Activated T-helper 2 cell treated with anti-CD3 and anti-CD28 coated beads, Interferon-gamma antibody, Interleukin-2, Interleukin-4, amounts not matched to agents 10 μg/mL and 5 μg/mL and 100 μg/mL, durations not matched to agents 14 hours and 24 hours and 36 hours (primary cell): Measurements from ENCODE around the gene KRTAP10-11. TPM values are rescaled to one million over a fixed set of nuclear protein-coding genes. Genes with fewer than 3 reads are reported as not detected.
"Not testable (repeated sequence)": the region's sequence is repeated elsewhere in the genome, so short reads cannot be mapped to it uniquely, and the experiment has no call there.

Source experiments
- DNase-seq: peaks from one replicate; pipeline ENCODE4 v3.0.0; 2021; ENCODE audit warnings: low spot score
- H3K27ac Mint-ChIP-seq: one replicate; pipeline ENCODE4 v1.8.0; 2021; ENCODE audit warnings: mixed read lengths
- H3K27me3 Mint-ChIP-seq: one replicate; pipeline ENCODE4 v1.8.0; 2021; ENCODE audit warnings: low read depth, mixed read lengths
- H3K36me3 Mint-ChIP-seq: one replicate; pipeline ENCODE4 v1.8.0; 2021; ENCODE audit warnings: low read depth, mixed read lengths
- H3K4me1 Mint-ChIP-seq: one replicate; pipeline ENCODE4 v1.8.0; 2021; ENCODE audit warnings: low read depth, mixed read lengths
- H3K4me3 Mint-ChIP-seq: one replicate; pipeline ENCODE4 v1.8.0; 2021; ENCODE audit warnings: low read depth, mild to moderate bottlenecking, moderate library complexity, mixed read lengths
- H3K9me3 Mint-ChIP-seq: one replicate; pipeline ENCODE4 v1.8.0; 2021; ENCODE audit warnings: mixed read lengths
- intact Hi-C: fragments of 100-400 bp; cut with micrococcal nuclease; formaldehyde crosslinking; loops from one replicate; pipeline ENCODE4 v1.15.1; 2023
- total RNA-seq: library from RNA; stranded (reverse); gene quantifications from 2 replicates; pipeline ENCODE4 v1.2.3, GENCODE V29; 2022

Gene KRTAP10-11
- total RNA-seq, 1 donor from 2014 or later, result not detected

GRCh38 chr21:44667612-44668011 lies 21.4 kb downstream of the KRTAP10-11 start:
- H3K4me1 Mint-ChIP-seq, result no peaks in the 10 kb centered on the region
- intact Hi-C loops, result no loop called here
- peaks cover 28% of the 10 kb centered on the region for H3K9me3 Mint-ChIP-seq
- no peak for DNase-seq
- H3K27me3 Mint-ChIP-seq, result peaks cover 16% of the 10 kb centered on the region
- H3K4me3 Mint-ChIP-seq, result no peak overlapping the region
- no peaks in the 10 kb centered on the region for H3K36me3 Mint-ChIP-seq
- no peak overlapping the region for H3K27ac Mint-ChIP-seq

- H3K9me3 Mint-ChIP-seq, result peaks cover 45% of the 10 kb centered on the region
- H3K36me3 Mint-ChIP-seq, result no peaks in the 10 kb centered on the region
- H3K4me3 Mint-ChIP-seq, result no peak overlapping the region
- DNase-seq, result no peak
- H3K4me1 Mint-ChIP-seq, result no peaks in the 10 kb centered on the region
- H3K27me3 Mint-ChIP-seq, result peaks cover 4% of the 10 kb centered on the region
- H3K27ac Mint-ChIP-seq, result no peak overlapping the region
- intact Hi-C loops, result no loop called here
Observed at GRCh38 chr21:44670642-44671432, 24.6 kb downstream of the KRTAP10-11 start.

DNA sequence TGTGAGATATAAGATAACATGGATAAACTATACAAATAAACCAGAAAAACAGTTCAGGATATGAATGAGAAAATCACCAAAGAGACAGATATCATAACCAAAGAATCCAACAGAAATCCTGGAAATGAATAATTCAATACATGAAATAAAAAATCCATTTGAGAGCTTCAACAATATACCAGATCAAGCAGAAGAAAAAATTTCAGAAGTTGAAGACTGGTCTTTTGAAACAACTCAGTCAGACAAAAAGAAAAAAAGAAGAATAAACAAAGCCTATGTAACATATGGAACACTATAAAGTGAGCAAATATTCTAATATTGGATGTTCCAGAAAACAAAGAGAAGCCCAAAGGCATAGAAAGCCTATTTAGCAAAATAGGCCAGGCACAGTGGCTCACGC lies 25.7 kb downstream of the KRTAP10-11 start:
- no peak overlapping the region for H3K27ac Mint-ChIP-seq
- peaks cover 4% of the 10 kb centered on the region for H3K27me3 Mint-ChIP-seq
- DNase-seq, result no peak
- no peaks in the 10 kb centered on the region for H3K36me3 Mint-ChIP-seq
- intact Hi-C loops, result no loop called here
- H3K9me3 Mint-ChIP-seq, result peaks cover 45% of the 10 kb centered on the region
- H3K4me3 Mint-ChIP-seq, result no peak overlapping the region
- no peaks in the 10 kb centered on the region for H3K4me1 Mint-ChIP-seq

DNA sequence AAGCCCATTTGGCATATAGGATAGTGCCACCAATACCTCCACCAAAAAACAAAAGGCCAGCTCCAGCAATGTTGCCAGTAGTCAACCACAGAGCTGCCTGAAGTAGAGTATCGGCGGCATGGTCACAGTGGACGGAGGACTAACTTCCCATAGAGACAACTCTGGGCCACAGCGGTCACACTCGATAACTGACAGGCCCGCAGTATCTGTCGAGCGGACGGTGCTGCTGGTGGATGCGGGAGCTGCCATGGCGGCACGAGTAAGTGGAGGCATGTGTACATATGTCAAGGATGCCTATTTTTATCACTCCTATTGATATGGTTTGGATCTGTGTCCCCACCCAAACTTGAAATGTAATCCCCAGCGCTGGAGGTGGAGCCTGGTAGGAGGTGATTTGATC lies 31.7 kb downstream of the KRTAP10-11 start:
- H3K4me1 Mint-ChIP-seq, result no peaks in the 10 kb centered on the region
- peaks cover 10% of the 10 kb centered on the region for H3K27me3 Mint-ChIP-seq
- DNase-seq, result no peak
- no peaks in the 10 kb centered on the region for H3K36me3 Mint-ChIP-seq
- peaks cover 13% of the 10 kb centered on the region for H3K9me3 Mint-ChIP-seq
- H3K27ac Mint-ChIP-seq, result no peak overlapping the region
- intact Hi-C loops, result no loop called here
- H3K4me3 Mint-ChIP-seq, result no peak overlapping the region

DNA sequence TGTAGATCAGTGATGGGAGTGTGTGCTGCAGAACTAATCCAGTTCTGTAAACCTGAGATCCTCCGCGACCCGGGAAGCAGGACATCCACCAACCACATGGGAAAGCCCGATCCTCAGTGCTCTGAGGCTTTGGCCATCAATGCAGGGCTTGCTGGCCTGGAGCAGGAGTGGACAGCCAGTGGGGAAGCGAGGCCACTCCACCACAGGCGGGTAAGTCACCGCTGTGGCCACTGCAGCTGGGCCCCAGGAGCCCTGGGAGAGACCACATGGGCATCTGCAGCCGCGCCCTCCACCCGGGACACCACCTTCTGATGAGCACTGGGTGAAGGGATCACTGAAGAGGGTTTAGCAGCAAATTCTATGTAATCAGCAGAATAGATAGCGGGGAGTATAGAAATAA lies 34.9 kb downstream of the KRTAP10-11 start:
- no peaks in the 10 kb centered on the region for H3K36me3 Mint-ChIP-seq
- DNase-seq, result no peak
- no peak overlapping the region for H3K4me3 Mint-ChIP-seq
- H3K27ac Mint-ChIP-seq, result no peak overlapping the region
- no peaks in the 10 kb centered on the region for H3K9me3 Mint-ChIP-seq
- peaks cover 3% of the 10 kb centered on the region for H3K4me1 Mint-ChIP-seq
- H3K27me3 Mint-ChIP-seq, result peaks cover 12% of the 10 kb centered on the region
- intact Hi-C loops, result no loop called here

DNA sequence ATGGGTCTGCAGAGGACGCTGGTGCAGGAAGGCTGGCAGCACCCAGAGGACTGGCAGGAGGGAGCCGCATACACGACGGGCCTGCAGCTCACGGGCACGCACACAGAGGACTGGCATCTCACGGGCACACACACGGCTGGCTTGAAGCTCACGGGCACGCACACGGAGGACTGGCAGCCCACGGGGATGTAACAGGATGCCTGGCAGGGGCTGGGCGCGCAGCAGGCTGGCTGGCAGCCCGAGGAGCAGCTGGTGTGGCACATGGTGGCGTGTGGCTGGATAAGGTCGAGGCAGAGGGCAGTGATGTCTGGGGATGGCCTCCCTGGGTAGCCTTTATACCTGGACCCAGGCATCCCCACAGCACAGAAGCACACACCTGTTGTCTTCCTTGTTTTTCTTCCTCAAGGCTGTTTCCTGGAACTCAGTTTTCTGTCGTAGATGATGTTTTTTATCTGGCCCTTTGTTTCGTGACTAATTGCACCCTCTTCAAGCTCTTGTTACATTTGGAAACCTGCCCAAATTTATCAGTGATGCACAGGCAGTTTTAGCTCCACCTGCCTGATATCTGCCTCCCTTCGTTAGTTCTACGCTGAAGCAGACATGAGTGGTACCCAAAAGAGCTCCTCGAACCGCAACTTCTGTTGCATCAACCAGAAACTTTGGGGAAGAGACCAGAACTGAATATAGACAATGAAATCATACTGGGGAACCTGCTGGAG lies 35.8 kb downstream of the KRTAP10-11 start, which contains the start of gene KRTAP12-1:
Gene KRTAP12-1 (minus strand): TSS at position 303 of the 719 bp plus-strand sequence. CDS start 40 bp downstream, at position 263.
- H3K4me3 Mint-ChIP-seq, result no peak within 1 kb of the TSS
- peaks cover 12% of the 10 kb centered on the region for H3K27me3 Mint-ChIP-seq
- DNase-seq, result no peak
- H3K36me3 Mint-ChIP-seq, result no peaks in the 10 kb centered on the region
- H3K9me3 Mint-ChIP-seq, result no peaks in the 10 kb centered on the region
- no peak within 1 kb of the TSS for H3K27ac Mint-ChIP-seq
- peaks cover 6% of the 10 kb centered on the region for H3K4me1 Mint-ChIP-seq
- intact Hi-C loops, result no loop called here

- Mint-ChIP-seq H3K36me3 (no peaks in the 10 kb centered on the region), H3K27ac (no peak overlapping the region), H3K4me3 (no peak overlapping the region), H3K4me1 (peaks cover 6% of the 10 kb centered on the region), H3K27me3 (peaks cover 12% of the 10 kb centered on the region), H3K9me3 (no peaks in the 10 kb centered on the region)
- intact Hi-C loops, result no loop called here
- no peak for DNase-seq
Observed at GRCh38 chr21:44682580-44683151, 36.5 kb downstream of the KRTAP10-11 start.

DNA sequence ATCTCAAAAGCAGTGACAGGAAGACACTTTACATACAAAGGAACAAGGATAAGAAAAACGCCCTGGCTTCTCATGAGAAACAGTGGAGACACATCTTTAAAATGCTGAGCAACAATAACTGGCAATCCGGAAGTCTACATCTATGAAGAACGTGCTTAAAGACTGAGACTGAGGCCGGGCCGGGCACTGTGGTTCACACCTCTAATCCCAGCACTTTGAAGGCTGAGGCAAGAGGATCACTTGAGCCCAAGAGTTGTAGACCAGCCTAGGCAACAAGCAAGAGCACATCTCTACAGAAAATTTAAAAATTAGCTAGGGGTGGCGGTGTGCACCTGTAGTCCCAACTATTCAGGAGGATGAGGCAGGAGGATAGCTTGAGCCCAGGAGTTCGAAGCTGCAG lies 37.9 kb downstream of the KRTAP10-11 start:
- intact Hi-C loops, result no loop called here
- Mint-ChIP-seq H3K36me3 (no peaks in the 10 kb centered on the region), H3K27me3 (peaks cover 14% of the 10 kb centered on the region), H3K27ac (no peak overlapping the region), H3K4me3 (no peak overlapping the region), H3K9me3 (no peaks in the 10 kb centered on the region), H3K4me1 (peaks cover 6% of the 10 kb centered on the region)
- no peak for DNase-seq

- Mint-ChIP-seq H3K36me3 (no peaks in the 10 kb centered on the region), H3K9me3 (no peaks in the 10 kb centered on the region), H3K4me1 (peaks cover 6% of the 10 kb centered on the region), H3K4me3 (no peak overlapping the region), H3K27ac (no peak overlapping the region), H3K27me3 (peaks cover 14% of the 10 kb centered on the region)
- intact Hi-C loops, result no loop called here
- no peak for DNase-seq
Observed at GRCh38 chr21:44684483-44684882, 38.3 kb downstream of the KRTAP10-11 start.

DNA sequence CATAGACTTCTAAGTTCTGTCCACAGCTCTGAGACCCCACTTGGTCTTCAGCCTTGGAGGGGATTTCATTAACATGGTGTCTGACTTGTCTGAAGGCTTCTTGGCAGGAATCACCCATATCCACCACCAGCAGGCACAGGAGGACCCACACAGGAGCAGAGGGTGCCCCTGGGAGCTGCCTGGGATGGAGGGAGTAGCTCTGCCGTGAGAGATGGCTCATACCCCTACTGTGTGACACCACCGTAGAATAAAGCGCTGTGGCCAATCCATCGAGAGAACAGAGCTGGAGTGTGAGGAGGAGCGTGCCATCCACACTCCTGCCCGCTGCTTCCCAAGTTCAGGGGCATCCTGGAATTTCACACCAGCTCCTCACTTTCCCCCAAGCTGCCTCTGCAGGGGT lies 38.8 kb downstream of the KRTAP10-11 start:
- DNase-seq, H3K9me3 Mint-ChIP-seq, H3K36me3 Mint-ChIP-seq, H3K4me1 Mint-ChIP-seq, intact Hi-C loops, H3K27ac Mint-ChIP-seq, H3K4me3 Mint-ChIP-seq: not testable (repeated sequence)
- peaks cover 11% of the 10 kb centered on the region for H3K27me3 Mint-ChIP-seq

- H3K9me3 Mint-ChIP-seq, result no peaks in the 10 kb centered on the region
- H3K4me3 Mint-ChIP-seq, result no peak overlapping the region
- H3K27ac Mint-ChIP-seq, result no peak overlapping the region
- no peaks in the 10 kb centered on the region for H3K36me3 Mint-ChIP-seq
- DNase-seq, result peak; percentile 7
- peaks cover 8% of the 10 kb centered on the region for H3K27me3 Mint-ChIP-seq
- intact Hi-C loops, result no loop called here
- peaks cover 6% of the 10 kb centered on the region for H3K4me1 Mint-ChIP-seq
Observed at GRCh38 chr21:44686000-44686781, 40.0 kb downstream of the KRTAP10-11 start.

DNA sequence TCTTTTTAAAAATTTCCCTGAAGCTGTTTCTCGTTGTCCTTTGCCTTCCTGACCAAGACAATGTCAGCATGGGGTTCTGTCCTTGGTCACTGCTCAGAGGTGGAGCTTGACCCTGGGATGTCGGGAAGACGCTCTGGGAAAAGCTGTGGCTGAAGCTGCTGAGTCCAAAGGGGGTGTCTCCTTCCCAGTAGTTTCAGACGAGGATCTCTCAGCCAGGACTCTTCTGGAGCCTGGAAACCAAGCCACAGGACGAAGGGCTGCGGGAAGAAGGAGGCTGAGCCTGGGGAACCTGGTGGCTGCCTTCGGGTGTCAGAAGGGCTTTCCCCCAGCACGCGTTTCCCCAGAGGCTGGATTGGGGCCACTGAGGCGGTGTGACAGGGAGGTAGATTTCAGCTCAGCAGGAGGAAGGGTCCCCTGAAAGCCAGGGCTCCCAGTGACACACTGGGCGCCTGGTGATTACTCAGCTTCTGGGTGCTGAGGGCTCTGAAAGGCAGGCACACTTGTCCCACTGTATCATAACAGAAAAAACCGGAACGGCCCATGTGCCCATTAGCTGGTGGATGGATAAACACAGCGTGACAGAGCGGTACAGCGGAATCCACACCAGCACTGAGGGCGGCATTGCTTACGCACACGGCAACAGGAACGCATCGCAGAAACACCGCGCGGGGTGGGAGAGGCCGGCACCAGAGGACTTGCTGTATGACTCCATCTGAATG lies 40.8 kb downstream of the KRTAP10-11 start:
- Mint-ChIP-seq H3K27ac (no peak overlapping the region), H3K36me3 (no peaks in the 10 kb centered on the region), H3K9me3 (no peaks in the 10 kb centered on the region), H3K27me3 (peaks cover 15% of the 10 kb centered on the region), H3K4me1 (peaks cover 6% of the 10 kb centered on the region), H3K4me3 (no peak overlapping the region)
- DNase-seq, result peak; percentile 3
- intact Hi-C loops, result no loop called here
